ENCODE measurements around the gene KREMEN2. TPM values are rescaled to one million over a fixed set of nuclear protein-coding genes. Genes with fewer than 3 reads are reported as not detected.

KREMEN2 gene
- total RNA-seq (2022; extraction: Qiagen RNA extraction; ENCODE audit: low read depth), result 1.3 to 2.4 TPM (median 2.3 TPM) in 5 replicates

GRCh38 chr16:2963723-2964474 is at the start of gene KREMEN2:
KREMEN2 (plus strand) TSS chr16:2964275; CDS start chr16:2964521, 246 bp downstream.

GRCh38 chr16:2968738-2969544 is 4.9 kb downstream of the KREMEN2 start, which contains the start of gene PAQR4:
PAQR4 (plus strand) TSS chr16:2969348; CDS start chr16:2969675, 327 bp downstream.

GRCh38 chr16:2980227-2981176 is 16.4 kb downstream of the KREMEN2 start, which contains the start of gene PKMYT1:
PKMYT1 (minus strand) TSS chr16:2980446; CDS start chr16:2979657, 789 bp downstream.

GRCh38 chr16:3012828-3013420 is 48.8 kb downstream of the KREMEN2 start, which contains the start of gene CLDN9:
CLDN9 (plus strand) TSS chr16:3012923; CDS start chr16:3013363, 440 bp downstream.

Other genes with a start within 250 kb of the KREMEN2 start
- 0.77 to 1.8 TPM (median 1.5 TPM) in 5 replicates for gene PRSS27, start 244.1 kb upstream of the KREMEN2 start, total RNA-seq (2022; extraction: Qiagen RNA extraction; ENCODE audit: low read depth)
- gene SRRM2, start 211.6 kb upstream of the KREMEN2 start, total RNA-seq (2022; extraction: Qiagen RNA extraction; ENCODE audit: low read depth), result 279 to 431 TPM (median 392 TPM) in 5 replicates
- 436 to 538 TPM (median 483 TPM) in 5 replicates for gene ELOB, start 187.0 kb upstream of the KREMEN2 start, total RNA-seq (2022; extraction: Qiagen RNA extraction; ENCODE audit: low read depth)
- gene PRSS33, start 176.7 kb upstream of the KREMEN2 start, total RNA-seq (2022; extraction: Qiagen RNA extraction; ENCODE audit: low read depth), result 0.09 TPM in 1 of 5 replicates, not detected in the others
- gene PRSS41, start 165.8 kb upstream of the KREMEN2 start, total RNA-seq (2022; extraction: Qiagen RNA extraction; ENCODE audit: low read depth), result not detected in 5 replicates
- gene PRSS21, start 147.0 kb upstream of the KREMEN2 start, total RNA-seq (2022; extraction: Qiagen RNA extraction; ENCODE audit: low read depth), result 0.21 to 0.30 TPM in 2 of 5 replicates, not detected in the others
- gene ZG16B, start 134.0 kb upstream of the KREMEN2 start, total RNA-seq (2022; extraction: Qiagen RNA extraction; ENCODE audit: low read depth), result 0.73 to 1.3 TPM (median 0.93 TPM) in 5 replicates
- gene PRSS22, start 106.1 kb upstream of the KREMEN2 start, total RNA-seq (2022; extraction: Qiagen RNA extraction; ENCODE audit: low read depth), result 1.6 to 3.1 TPM (median 2.2 TPM) in 5 replicates
- gene FLYWCH2, start 81.1 kb upstream of the KREMEN2 start, total RNA-seq (2022; extraction: Qiagen RNA extraction; ENCODE audit: low read depth), result 45.9 to 60.3 TPM (median 51.6 TPM) in 5 replicates
- 19.5 to 28.3 TPM (median 27.5 TPM) in 5 replicates for gene FLYWCH1, start 52.3 kb upstream of the KREMEN2 start, total RNA-seq (2022; extraction: Qiagen RNA extraction; ENCODE audit: low read depth)
- 28.8 to 45.8 TPM (median 37.2 TPM) in 5 replicates for gene PAQR4, start 5.1 kb downstream of the KREMEN2 start, total RNA-seq (2022; extraction: Qiagen RNA extraction; ENCODE audit: low read depth)
- gene PKMYT1, start 16.2 kb downstream of the KREMEN2 start, total RNA-seq (2022; extraction: Qiagen RNA extraction; ENCODE audit: low read depth), result 57.5 to 96.6 TPM (median 92.5 TPM) in 5 replicates
- gene CLDN9, start 48.6 kb downstream of the KREMEN2 start, total RNA-seq (2022; extraction: Qiagen RNA extraction; ENCODE audit: low read depth), result 0.30 to 0.55 TPM (median 0.50 TPM) in 5 replicates
- gene CLDN6, start 53.9 kb downstream of the KREMEN2 start, total RNA-seq (2022; extraction: Qiagen RNA extraction; ENCODE audit: low read depth), result 0.19 to 0.74 TPM (median 0.34 TPM) in 5 replicates
- 477 to 677 TPM (median 627 TPM) in 5 replicates for gene TNFRSF12A, start 56.1 kb downstream of the KREMEN2 start, total RNA-seq (2022; extraction: Qiagen RNA extraction; ENCODE audit: low read depth)
- gene HCFC1R1, start 59.7 kb downstream of the KREMEN2 start, total RNA-seq (2022; extraction: Qiagen RNA extraction; ENCODE audit: low read depth), result 216 to 280 TPM (median 222 TPM) in 5 replicates
- 21.6 to 33.9 TPM (median 32.7 TPM) in 5 replicates for gene THOC6, start 59.8 kb downstream of the KREMEN2 start, total RNA-seq (2022; extraction: Qiagen RNA extraction; ENCODE audit: low read depth)
- not detected in 5 replicates for gene BICDL2, start 72.7 kb downstream of the KREMEN2 start, total RNA-seq (2022; extraction: Qiagen RNA extraction; ENCODE audit: low read depth)
- gene MMP25, start 82.3 kb downstream of the KREMEN2 start, total RNA-seq (2022; extraction: Qiagen RNA extraction; ENCODE audit: low read depth), result 0.49 to 1.0 TPM (median 0.79 TPM) in 5 replicates
- gene IL32, start 101.4 kb downstream of the KREMEN2 start, total RNA-seq (2022; extraction: Qiagen RNA extraction; ENCODE audit: low read depth), result 23.0 to 38.0 TPM (median 28.2 TPM) in 5 replicates
- gene ZSCAN10, start 135.0 kb downstream of the KREMEN2 start, total RNA-seq (2022; extraction: Qiagen RNA extraction; ENCODE audit: low read depth), result not detected in 5 replicates
- 9.2 to 14.3 TPM (median 13.2 TPM) in 5 replicates for gene ZNF205, start 148.3 kb downstream of the KREMEN2 start, total RNA-seq (2022; extraction: Qiagen RNA extraction; ENCODE audit: low read depth)
- 7.7 to 13.2 TPM (median 10.8 TPM) in 5 replicates for gene ZNF213, start 170.8 kb downstream of the KREMEN2 start, total RNA-seq (2022; extraction: Qiagen RNA extraction; ENCODE audit: low read depth)
- 0.23 to 0.48 TPM (median 0.29 TPM) in 5 replicates for gene OR1F1, start 223.9 kb downstream of the KREMEN2 start, total RNA-seq (2022; extraction: Qiagen RNA extraction; ENCODE audit: low read depth)